Measurements from ENCODE around the gene RBM17. TPM values are rescaled to one million over a fixed set of nuclear protein-coding genes. Genes with fewer than 3 reads are reported as not detected.

RBM17 gene
- total and polyA plus RNA-seq, 2 of the 4 experiments (the other 2 are of a cell fraction) = 24.6 to 56.7 TPM

- ATAC-seq (ENCODE audit: low read depth) (no peak), DNase-seq (no peak)
- no peak overlapping the region for H4K91ac ChIP-seq (ENCODE audit: insufficient read depth, low read depth, low read length)
- H2AK9ac ChIP-seq (replicated peaks; ENCODE audit: low read depth, low read length, poor library complexity) = no peak overlapping the region
- no peak overlapping the region for H2BK15ac ChIP-seq (ENCODE audit: low read depth, low read length)
- H4K5ac ChIP-seq (ENCODE audit: low read depth, low read length) = no peak overlapping the region
- H3K9ac ChIP-seq (ENCODE audit: low read depth, low read length) = no peak overlapping the region
- BruUV-seq (replicated peaks) = no TSS peak
- peaks cover 32 to 40% of the 10 kb centered on the region in 2 experiments for H3K79me1 ChIP-seq (ENCODE audit: low read depth in 1 of 2, low read length in 2 of 2)
- peaks cover 26% of the 10 kb centered on the region for H4K20me1 ChIP-seq (ENCODE audit: insufficient read depth, low read length)
- 89% methylated on average over 4 of the region's 8 CpGs; no CpG with 5 or more reads in 1 of the 2 experiments for WGBS, 2 experiments (ENCODE audit: extremely low coverage in 2 of 2, insufficient read length in 1 of 2)
- CTCF ChIA-PET = interaction anchor here (0.6 kb wide), 1 partner anchor 51 kb away, joined by 3 read pairs; no protein-coding TSS in a partner anchor
- peaks cover 1% of the 10 kb centered on the region for H3K9me1 ChIP-seq (ENCODE audit: insufficient read depth, low read length)
- no peak overlapping the region for H2BK20ac ChIP-seq (ENCODE audit: low read depth, low read length)
- no peaks in the 10 kb centered on the region for H3K9me3 ChIP-seq (ENCODE audit: control insufficient read depth, insufficient read depth, low read length)
- no peak overlapping the region for H2AFZ ChIP-seq (replicated peaks; ENCODE audit: low read length, poor library complexity)
- no peak overlapping the region for H3K14ac ChIP-seq (replicated peaks; ENCODE audit: low read depth, low read length)
- peaks cover 20% of the 10 kb centered on the region for H3K36me3 ChIP-seq (ENCODE audit: control insufficient read depth, insufficient read depth, low read length)
- no peak overlapping the region for H3K4me2 ChIP-seq (ENCODE audit: low read depth, low read length)
- H3K27me3 ChIP-seq (ENCODE audit: control insufficient read depth, insufficient read depth, low read length) = no peaks in the 10 kb centered on the region
- H3K4me1 ChIP-seq (ENCODE audit: control insufficient read depth, insufficient read depth, low read length) = no peaks in the 10 kb centered on the region
- H4K8ac ChIP-seq (ENCODE audit: low read depth in 2 of 2, low read length in 2 of 2) = no peak overlapping the region
- H2AK5ac ChIP-seq (ENCODE audit: low read depth, low read length) = no peak overlapping the region
- no peak overlapping the region for H3K4me3 ChIP-seq (ENCODE audit: insufficient read depth, low read depth, low read length)
- intact Hi-C loops (cut with micrococcal nuclease) = no loop called here
- dilution Hi-C loops (cut with HindIII; ENCODE audit: low sequenced_read_pairs, unreplicated experiment) = no loop called here
- POLR2A ChIA-PET (ENCODE audit: unreplicated experiment) = no interaction called here
- TF ChIP-seq SMC3 (IDR thresholded peaks at IDR 0.05; ENCODE audit: low read depth, low read length) (no peak), USF2 (IDR thresholded peaks at IDR 0.05; ENCODE audit: low read depth, low read length) (no peak), MXI1 (IDR thresholded peaks at IDR 0.05; ENCODE audit: borderline replicate concordance, low read depth, low read length) (no peak), NFE2L2 (IDR thresholded peaks at IDR 0.05; ENCODE audit: low read depth, low read length) (no peak), ELK1 (IDR thresholded peaks at IDR 0.05; ENCODE audit: borderline replicate concordance, low read depth, low read length) (no peak), RCOR1 (IDR thresholded peaks at IDR 0.05; ENCODE audit: insufficient replicate concordance, low read length) (no peak), CEBPB (IDR thresholded peaks at IDR 0.05; ENCODE audit: low read depth, low read length) (no peak), RFX5 (IDR thresholded peaks at IDR 0.05; ENCODE audit: low read depth, low read length) (no peak), CHD1 (IDR thresholded peaks at IDR 0.05; ENCODE audit: low read depth, low read length) (no peak), RAD21 (IDR thresholded peaks at IDR 0.05; ENCODE audit: low read length) (no peak), POLR2A (IDR thresholded peaks at IDR 0.05; ENCODE audit: low read depth, low read length) (no peak), BHLHE40 (IDR thresholded peaks at IDR 0.05; ENCODE audit: low read depth, low read length) (no peak)
- TF ChIP-seq, protein P1, sequence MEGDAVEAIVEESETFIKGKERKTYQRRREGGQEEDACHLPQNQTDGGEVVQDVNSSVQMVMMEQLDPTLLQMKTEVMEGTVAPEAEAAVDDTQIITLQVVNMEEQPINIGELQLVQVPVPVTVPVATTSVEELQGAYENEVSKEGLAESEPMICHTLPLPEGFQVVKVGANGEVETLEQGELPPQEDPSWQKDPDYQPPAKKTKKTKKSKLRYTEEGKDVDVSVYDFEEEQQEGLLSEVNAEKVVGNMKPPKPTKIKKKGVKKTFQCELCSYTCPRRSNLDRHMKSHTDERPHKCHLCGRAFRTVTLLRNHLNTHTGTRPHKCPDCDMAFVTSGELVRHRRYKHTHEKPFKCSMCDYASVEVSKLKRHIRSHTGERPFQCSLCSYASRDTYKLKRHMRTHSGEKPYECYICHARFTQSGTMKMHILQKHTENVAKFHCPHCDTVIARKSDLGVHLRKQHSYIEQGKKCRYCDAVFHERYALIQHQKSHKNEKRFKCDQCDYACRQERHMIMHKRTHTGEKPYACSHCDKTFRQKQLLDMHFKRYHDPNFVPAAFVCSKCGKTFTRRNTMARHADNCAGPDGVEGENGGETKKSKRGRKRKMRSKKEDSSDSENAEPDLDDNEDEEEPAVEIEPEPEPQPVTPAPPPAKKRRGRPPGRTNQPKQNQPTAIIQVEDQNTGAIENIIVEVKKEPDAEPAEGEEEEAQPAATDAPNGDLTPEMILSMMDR (conservative IDR thresholded peaks at IDR 0.05; ENCODE audit: low read depth, low read length) = no peak
- no peak overlapping the region for H3K4ac ChIP-seq (ENCODE audit: low read depth, low read length)
- H2BK5ac ChIP-seq (ENCODE audit: low read depth, low read length, poor library complexity, severe bottlenecking) = no peak overlapping the region
- in situ Hi-C loops (cut with MboI; ENCODE audit: low sequenced_read_pairs) = no loop called here
- H3K56ac ChIP-seq (ENCODE audit: extremely low read depth, insufficient read depth, low read length) = no peak overlapping the region
- H3K23ac ChIP-seq (ENCODE audit: low read depth, low read length) = no peak overlapping the region
- H2BK120ac ChIP-seq (ENCODE audit: low read depth, low read length) = no peak overlapping the region
- H3K18ac ChIP-seq (ENCODE audit: low read depth, low read length) = no peak overlapping the region
- no peak overlapping the region for H3K27ac ChIP-seq (ENCODE audit: insufficient read depth, low read length)
These were observed 12.3 kb downstream of the RBM17 start for GRCh38 chr10:6101181-6101580.

All from IMR-90 (cell line).